Uterus (tissue), 2 donors: ENCODE results near the gene SDK2.

ENCODE experiments used
- POLR2A ChIP-seq, 2 donors: fragments of 450-650 bp; IDR thresholded peaks; one replicate each; pipeline ENCODE4 v1.6.1; 2016; ENCODE audit warnings: antibody characterized with exemption in 2 of 2, mild to moderate bottlenecking in 1 of 2, moderate library complexity in 1 of 2
- TF ChIP-seq, protein P1 (sequence below), 4 experiments: fragments of 200-600 bp in 2 of 4; fragments of 450-650 bp in 2 of 4; sonication (generic) in 2 of 4; IDR thresholded peaks; one replicate each; pipeline ENCODE4 v1.5.1; 2016 to 2019; ENCODE audit warnings: antibody characterized with exemption in 4 of 4, mild to moderate bottlenecking in 2 of 4, moderate library complexity in 1 of 4

DNA sequence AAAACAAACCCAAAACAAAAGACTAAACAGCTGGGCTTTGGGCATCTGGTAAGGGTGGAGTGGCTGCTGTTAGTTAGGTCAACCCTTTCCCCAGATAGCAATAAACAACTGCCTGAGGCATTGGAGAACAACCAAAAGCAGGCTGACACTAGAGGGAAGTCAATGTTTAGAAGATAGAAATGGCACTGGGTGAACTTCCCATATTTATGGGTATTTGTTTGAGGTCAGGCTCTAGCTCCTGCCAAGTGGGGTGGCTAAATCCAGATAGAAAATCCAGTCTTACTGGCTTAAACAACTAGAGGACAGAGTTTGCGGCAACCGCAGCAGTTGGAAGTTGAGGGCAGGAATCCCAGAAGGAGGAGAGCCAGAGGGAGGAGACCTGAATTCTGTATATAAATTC lies 79.4 kb downstream of the SDK2 start:
- TF ChIP-seq, protein P1, sequence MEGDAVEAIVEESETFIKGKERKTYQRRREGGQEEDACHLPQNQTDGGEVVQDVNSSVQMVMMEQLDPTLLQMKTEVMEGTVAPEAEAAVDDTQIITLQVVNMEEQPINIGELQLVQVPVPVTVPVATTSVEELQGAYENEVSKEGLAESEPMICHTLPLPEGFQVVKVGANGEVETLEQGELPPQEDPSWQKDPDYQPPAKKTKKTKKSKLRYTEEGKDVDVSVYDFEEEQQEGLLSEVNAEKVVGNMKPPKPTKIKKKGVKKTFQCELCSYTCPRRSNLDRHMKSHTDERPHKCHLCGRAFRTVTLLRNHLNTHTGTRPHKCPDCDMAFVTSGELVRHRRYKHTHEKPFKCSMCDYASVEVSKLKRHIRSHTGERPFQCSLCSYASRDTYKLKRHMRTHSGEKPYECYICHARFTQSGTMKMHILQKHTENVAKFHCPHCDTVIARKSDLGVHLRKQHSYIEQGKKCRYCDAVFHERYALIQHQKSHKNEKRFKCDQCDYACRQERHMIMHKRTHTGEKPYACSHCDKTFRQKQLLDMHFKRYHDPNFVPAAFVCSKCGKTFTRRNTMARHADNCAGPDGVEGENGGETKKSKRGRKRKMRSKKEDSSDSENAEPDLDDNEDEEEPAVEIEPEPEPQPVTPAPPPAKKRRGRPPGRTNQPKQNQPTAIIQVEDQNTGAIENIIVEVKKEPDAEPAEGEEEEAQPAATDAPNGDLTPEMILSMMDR (IDR thresholded peaks at IDR 0.05) = no peak
- TF ChIP-seq POLR2A (IDR thresholded peaks at IDR 0.05) = no peak
